GM19099 (cell line): Measurements from ENCODE around the gene GARIN5B.

Experiments used
- POLR2A ChIP-seq: IDR thresholded peaks from 3 replicates; pipeline ENCODE4 v1.6.1; 2011; ENCODE audit warnings: low read depth; ENCODE audit not compliant: insufficient read length; ENCODE audit errors: extremely low read depth

Gene GARIN5B

DNA sequence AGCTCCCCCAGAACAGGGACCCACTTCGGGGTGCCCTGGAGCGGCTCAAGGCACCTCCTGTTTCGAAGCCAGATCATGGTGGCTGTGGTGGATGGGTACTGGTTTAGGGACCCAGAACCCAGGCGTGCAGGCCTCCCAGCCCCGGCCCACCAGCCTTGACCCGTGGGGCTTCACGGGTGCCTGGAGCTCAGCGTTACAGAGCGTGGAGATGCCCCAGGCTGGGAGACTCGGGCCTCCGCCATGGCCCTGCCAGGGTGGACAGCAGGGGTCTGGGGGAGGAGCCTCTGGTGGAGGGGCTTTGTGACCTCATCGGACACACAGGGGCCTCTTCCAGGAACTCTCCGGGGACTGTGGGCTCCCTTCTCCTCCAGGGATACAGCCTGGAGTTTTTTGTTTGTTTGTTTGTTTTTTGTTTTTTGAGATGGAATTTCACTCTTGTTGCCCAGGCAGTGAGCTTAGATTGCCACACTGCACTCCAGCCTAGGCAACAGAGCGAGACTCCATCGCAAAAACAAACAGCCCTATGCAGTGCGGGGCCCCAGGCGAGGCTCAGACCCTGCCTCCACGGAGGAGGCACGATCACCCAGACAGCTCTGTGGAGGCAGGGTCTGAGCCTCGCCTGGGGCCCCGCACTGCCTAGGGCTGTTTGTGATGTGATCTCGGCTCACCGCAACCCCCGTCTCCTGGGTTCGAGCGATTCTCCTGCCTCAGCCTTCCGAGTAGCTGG is at the start of gene GARIN5B:
Gene GARIN5B, minus strand, starts transcription at position 271 of the 727 bp plus-strand sequence. Its CDS starts 194 bp downstream, at position 77.
- TF ChIP-seq POLR2A, result no peak

DNA sequence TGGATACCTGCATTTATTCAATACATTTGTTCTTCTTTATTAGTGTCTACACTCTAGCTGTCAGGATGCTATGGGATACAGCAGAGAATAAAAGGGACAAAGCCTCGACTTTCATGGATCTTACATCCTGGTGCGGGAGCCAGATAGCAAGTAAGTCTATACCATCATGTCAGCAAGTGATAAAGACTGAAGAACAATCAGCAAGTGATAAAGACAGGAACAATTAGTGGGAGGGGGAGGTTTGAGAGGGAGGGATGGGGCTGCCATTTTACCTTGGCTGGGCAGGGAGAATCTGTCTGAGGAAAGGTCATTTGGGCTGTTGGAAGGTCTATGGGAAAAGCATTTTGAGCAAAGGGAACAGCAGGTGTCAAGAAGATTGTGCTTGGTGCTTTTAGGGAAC is 47.1 kb upstream of the GARIN5B start:
- TF ChIP-seq POLR2A, result no peak

DNA sequence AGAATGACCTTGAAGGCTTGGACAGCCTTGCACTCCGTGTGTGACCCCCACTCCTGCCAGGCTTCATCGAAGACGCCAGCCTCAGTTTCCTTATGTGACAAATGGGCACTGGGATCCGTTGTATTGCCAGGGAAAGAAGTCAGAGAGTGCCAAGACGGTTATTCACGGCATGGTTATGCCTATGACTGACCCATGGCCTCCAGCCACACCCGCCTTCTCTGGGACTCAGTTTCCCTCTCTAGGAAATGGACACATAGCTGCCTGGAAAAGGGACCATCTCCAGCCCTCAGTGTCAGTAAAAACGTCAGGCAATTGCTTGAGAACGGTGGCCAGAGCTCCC is 45.4 kb upstream of the GARIN5B start:
- no peak for TF ChIP-seq POLR2A

DNA sequence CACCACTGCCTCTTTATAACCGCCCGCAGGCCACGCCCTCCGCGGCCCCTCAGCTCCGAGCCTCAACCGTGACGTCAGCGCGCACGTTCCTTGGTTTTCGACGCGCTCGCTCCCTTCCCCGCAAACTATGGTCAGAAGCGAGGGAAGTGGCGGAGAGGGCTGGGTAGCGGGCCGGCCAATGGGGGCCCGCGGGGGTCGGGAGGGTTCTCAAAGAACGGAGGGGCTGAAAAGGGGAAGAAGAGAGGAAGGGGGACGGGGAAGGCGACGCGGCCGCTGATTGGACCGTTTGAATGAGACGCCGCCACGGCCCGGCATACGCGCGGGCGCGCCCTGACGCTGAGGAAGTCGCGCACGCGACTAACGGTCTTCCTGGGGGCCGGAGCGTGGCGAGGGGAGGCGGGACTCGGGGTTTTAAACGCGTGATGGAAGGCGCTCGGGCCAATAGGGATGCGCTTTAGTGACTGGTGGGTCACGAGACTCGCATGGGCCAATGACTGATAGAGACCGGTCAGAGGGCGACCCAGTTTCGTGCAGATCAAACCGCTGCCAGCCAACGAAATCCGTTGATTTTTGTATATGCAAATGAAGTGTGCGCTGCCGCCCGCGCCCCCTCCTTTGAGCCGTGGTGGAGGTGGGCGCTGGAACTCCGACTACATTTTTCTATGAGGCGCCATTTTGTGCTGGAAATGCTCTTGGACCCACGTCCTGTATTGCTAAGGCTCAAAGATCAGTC is 44.9 kb upstream of the GARIN5B start:
- TF ChIP-seq POLR2A, result peak; percentile 56

DNA sequence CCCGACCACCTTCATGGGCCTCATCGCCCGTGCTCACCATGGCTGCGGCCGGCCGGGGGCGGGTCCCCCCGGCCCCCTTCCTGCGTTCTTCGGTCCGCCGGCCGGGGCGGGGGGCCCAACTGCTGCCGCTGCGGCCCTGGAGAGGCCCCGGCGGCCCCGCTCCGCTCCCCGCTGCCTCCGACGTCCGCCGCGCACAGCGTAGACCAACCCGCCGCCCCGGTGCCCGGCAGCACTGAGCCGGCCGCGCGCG is 44.4 kb upstream of the GARIN5B start, which contains the start of gene UBE2S:
Gene UBE2S, minus strand, starts transcription at position 239 of the 250 bp plus-strand sequence. Its CDS starts 199 bp downstream, at position 40.
- TF ChIP-seq POLR2A, result peak; percentile 100

DNA sequence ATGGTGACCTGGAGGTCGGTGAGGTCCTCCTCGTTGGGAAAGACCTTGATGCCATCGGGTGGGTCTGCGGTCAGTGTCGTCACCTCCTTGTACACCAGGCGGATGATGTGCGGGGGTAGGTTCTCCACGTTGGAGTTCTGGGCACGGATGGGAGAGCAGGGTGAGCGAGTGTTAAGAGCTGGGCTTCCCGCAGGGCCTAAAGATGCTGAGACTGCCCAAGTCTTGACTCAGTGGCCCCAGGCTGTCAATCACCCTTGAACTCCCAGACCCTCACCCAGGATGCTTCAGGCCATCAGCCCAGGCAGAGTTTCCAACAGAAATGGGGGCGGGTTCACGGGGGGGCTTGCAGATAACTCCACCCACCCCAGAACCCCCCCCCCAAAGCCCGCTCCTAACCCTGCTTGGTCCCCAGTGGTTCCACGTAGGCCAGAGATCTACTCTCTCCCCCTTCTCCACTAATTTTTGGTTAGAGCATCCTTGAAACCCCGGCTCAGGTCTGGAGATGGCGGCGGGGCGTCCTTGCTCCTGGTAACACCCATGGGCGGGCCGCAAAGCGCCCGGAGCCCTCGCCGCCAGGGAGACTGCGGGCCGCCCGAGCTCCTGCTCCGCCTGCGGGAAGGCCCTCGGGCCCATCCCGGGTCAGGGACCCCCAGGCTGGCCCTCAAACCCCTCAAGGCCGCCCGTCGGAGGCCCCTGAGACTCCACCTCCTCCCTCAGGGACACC is 43.9 kb upstream of the GARIN5B start:
- TF ChIP-seq POLR2A, result no peak

DNA sequence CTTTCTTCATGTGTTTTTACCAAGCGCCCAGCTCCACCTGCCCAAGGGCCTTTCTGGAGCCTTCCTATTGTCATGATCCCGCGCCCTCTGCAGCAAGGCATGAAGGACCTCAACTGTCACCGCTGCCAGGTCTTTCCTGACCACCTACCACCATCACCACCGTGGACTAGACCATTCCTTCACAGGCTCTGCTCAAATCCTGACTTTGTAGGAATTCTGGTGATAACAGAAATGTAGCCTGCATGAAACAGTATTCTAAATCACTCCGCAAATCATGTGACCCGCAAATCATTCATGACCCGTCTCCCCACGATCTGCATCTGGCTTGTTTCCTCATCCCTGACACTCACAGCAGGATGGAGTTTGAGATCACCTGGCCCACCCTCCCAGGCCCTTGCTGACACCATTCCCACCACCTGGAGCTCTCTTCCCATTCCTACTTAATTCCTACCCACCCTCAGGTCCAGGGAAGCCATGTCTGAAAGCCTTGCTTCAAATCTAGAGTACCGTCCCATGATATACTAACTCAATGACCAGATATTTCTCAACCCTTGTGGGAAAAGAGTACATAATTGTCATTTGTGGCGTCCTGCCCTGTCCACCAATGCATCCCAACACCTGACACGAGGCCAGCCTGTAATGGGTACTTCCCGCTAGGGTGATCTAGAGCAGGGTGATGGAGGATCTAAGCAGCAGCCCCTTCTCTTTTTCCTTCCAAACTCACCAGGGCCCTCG is 43.2 kb upstream of the GARIN5B start:
- TF ChIP-seq POLR2A, result no peak

DNA sequence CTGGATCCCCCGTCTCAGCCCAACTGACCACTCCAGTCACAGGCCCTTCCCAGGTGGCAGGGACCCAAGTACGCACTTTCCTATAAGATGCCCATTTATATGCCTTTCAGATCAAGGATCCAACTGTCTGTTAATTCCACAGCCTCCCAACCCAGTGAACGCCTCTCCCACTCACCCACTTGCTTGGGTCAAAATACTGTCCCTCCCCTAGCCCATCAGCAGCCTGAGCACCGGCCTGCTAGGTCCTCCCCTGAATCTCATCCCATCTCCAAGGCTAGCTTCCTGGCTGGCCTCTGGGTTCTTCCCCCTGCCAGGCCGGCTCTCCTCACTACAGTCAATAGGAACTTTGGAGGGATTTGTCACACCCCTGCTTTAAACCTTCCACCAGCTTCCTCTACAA is 42.6 kb upstream of the GARIN5B start:
- peak; percentile 17 for TF ChIP-seq POLR2A

DNA sequence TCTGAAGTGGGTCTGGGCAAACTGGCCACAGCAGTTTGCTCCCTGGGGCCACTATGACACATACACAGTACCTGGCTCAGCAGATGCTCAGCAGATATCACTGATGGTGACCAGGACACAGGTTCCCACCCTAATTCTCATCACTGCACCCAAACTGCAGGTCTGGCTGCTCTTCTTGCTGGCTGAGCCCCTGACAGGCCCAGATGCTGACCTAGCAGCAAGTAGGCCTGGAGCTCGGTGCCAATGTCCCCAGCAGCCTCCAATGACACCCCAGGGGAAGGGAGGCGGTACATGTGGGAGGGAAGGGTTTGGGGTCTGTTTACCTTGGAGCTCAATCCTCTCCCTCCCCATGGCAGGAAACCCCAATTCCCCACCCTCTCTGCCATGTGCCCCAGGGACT is 39.4 kb upstream of the GARIN5B start:
- no peak for TF ChIP-seq POLR2A

DNA sequence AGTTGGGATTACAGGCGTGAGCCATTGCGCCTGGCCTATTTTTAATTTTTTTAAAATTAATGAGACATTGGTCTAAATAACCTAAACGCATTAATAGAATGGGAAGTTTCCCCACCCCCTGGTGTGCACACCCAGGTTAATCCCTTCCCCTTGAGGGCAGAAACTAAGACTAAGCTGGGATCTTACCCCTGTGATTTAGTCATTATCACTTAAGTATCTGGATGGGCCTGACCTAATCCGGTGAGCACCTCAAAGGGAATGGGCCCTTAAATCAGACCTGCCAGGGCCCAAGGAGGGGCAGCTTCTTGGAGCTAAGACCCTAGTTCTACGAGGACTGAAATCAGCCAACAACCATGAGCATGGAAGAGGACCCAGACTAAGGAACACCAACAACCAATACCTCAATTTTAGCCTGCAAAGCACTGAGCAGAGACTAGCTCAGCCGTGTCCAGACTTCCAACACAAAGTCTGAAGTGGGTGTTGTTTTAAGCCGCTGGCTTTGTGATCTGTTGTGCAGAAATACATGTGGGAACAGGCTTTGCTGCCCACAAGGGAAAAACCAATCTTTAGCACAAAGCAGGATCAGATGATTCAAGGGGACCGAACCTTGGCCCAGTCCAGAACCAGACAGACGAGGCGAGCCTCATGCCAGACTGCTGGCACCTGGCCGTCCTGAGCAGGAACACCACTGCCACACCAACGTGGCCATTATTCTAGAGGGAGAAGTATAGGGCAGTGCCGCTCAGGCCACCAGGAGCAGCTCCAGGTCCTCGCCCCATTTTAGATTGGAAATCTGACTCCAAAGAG is 37.4 kb upstream of the GARIN5B start:
- no peak for TF ChIP-seq POLR2A

DNA sequence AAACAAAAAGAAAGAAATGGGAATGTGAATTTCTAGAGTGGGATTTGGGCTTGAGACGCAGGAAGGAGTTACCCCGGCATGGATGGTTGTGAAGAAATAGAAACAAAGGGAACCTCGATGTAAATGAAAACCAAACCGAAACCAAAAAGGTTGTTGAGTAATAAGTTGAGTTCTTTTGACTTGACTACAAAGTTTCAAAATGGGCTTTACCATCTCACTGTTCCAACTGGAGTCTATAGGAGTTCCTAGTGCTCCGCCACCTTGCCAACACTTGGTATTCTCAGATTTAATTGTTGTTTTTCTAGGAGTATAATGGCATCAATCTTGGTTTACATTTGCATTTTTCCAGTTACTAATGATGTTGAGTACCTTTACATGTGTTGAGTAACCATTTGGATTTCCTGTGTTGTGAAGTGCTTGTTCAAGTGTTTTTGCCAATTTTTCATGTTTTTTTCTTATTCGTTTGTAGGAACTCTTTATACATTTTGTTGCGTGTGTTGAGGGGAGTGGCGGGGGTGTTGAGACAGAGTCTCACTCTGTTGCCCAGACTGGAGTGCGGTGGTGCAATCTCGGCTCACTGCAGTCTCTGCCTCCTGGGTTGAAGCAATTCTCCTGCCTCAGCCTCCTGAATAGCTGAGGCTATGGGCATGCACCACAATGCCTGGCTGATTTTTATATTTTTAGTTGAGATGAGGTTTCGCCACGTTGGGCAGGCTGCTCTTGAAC is 35.3 kb upstream of the GARIN5B start:
- TF ChIP-seq POLR2A, result no peak

DNA sequence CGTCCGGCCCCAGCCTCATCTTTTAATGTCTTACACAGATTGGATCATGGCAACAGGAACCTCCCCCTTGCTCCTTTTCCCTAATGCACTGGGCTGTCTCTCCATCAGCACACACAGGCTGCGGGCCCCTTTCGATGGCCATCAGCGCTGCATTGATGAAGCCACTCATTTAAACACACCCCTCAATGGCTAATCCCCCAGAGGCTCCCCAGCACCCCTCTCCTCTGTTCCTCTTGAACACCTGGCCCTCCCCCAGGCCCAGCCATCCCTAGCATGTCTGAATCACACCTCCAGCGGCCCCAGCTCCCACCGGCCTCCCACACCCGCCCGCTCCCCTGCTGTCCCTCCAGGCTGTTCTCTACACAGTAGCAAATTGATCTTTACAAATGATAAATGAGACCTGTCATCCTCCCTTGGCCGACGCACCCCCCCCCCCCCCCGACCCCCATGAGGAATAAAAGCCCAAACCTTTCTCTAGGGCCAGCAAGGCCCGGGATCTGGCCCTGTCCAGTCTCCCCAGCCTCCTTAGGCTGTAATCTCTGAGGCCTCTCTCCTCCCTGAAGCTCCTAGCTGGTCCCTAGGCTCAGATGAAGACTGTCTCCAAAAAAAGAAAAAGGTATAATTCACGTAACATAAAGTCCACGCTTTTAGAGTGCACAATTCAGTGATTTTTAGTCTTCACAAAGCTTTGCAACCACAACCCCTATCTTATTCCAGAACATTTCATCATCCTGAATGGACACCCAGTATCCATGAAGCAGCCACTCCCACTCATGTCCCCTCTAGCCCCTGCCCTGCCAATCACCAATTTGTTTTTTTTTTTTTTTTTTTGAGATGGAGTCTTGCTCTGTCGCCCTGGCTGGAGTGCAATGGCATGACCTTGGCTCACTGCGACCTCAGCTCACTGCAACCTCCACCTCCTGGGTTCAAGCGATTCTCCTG is 30.0 kb upstream of the GARIN5B start:
- no peak for TF ChIP-seq POLR2A
